Superior temporal gyrus (tissue), 1 donor: ENCODE results near the gene GALNT10.

ENCODE experiments used
- DNase-seq: peaks from one replicate; pipeline ENCODE4 v3.0.0-alpha.2; 2016; ENCODE audit errors: extremely low spot score

Gene GALNT10

GRCh38 chr5:154236536-154237375, 46.2 kb downstream of the GALNT10 start:
- DNase-seq, result no peak

GRCh38 chr5:154237376-154237743, 46.8 kb downstream of the GALNT10 start:
- no peak for DNase-seq

GRCh38 chr5:154237946-154238345, 47.4 kb downstream of the GALNT10 start:
- no peak for DNase-seq

GRCh38 chr5:154238776-154239481, 48.4 kb downstream of the GALNT10 start:
- no peak for DNase-seq

- DNase-seq, result no peak
These were observed 50.1 kb downstream of the GALNT10 start for GRCh38 chr5:154240595-154240994.

- no peak for DNase-seq
These were observed 50.5 kb downstream of the GALNT10 start for GRCh38 chr5:154241021-154241420.

GRCh38 chr5:154242442-154242841, 51.9 kb downstream of the GALNT10 start:
- no peak for DNase-seq

GRCh38 chr5:154242964-154243376, 52.4 kb downstream of the GALNT10 start:
- DNase-seq, result no peak

GRCh38 chr5:154243736-154244135, 53.2 kb downstream of the GALNT10 start:
- DNase-seq, result no peak

- DNase-seq, result no peak
These were observed 53.9 kb downstream of the GALNT10 start for GRCh38 chr5:154244476-154244875.

GRCh38 chr5:154248691-154249090, 58.2 kb downstream of the GALNT10 start:
- no peak for DNase-seq

GRCh38 chr5:154249826-154250225, 59.3 kb downstream of the GALNT10 start:
- DNase-seq, result no peak

- no peak for DNase-seq
These were observed 61.0 kb downstream of the GALNT10 start for GRCh38 chr5:154251529-154251928.

- no peak for DNase-seq
These were observed 63.3 kb downstream of the GALNT10 start for GRCh38 chr5:154253807-154254206.

- DNase-seq, result no peak
These were observed 64.4 kb downstream of the GALNT10 start for GRCh38 chr5:154254896-154255295.

- DNase-seq, result no peak
These were observed 66.5 kb downstream of the GALNT10 start for GRCh38 chr5:154257046-154257445.

- no peak for DNase-seq
These were observed 68.1 kb downstream of the GALNT10 start for GRCh38 chr5:154258531-154259217.

GRCh38 chr5:154260224-154260927, 69.8 kb downstream of the GALNT10 start:
- no peak for DNase-seq

GRCh38 chr5:154262342-154262741, 71.8 kb downstream of the GALNT10 start:
- no peak for DNase-seq

- DNase-seq, result no peak
These were observed 74.1 kb downstream of the GALNT10 start for GRCh38 chr5:154264549-154265196.

GRCh38 chr5:154265197-154265773, 74.8 kb downstream of the GALNT10 start:
- no peak for DNase-seq
